ENCODE data around the gene RAB2B.

GRCh38 chr14:21440859-21441258 lies 35.9 kb downstream of the RAB2B start:
- TF ChIP-seq CTCF (conservative IDR thresholded peaks at IDR 0.05; ENCODE audit: low read length), result no peak
- TF ChIP-seq EZH2phosphoT487 (IDR thresholded peaks at IDR 0.05; ENCODE audit: borderline replicate concordance), result no peak

All from Loucy (cell line).